Loucy (cell line): Measurements from ENCODE around the gene ABCA1.

Source experiments
- H2AFZ ChIP-seq: fragments of 200-600 bp; sonication (generic); 2 replicates; pipeline ENCODE4 v1.6.0; 2016; ENCODE audit warnings: antibody characterized with exemption, mild to moderate bottlenecking, low read length, moderate library complexity
- H3F3A ChIP-seq: fragments of 200-600 bp; 2 replicates; pipeline ENCODE4 v1.6.0; 2016; ENCODE audit warnings: antibody characterized with exemption, low read depth, mild to moderate bottlenecking
- H3K27me3 ChIP-seq: fragments of 200-600 bp; sonication (generic); 2 replicates; pipeline ENCODE4 v1.6.1; 2014; ENCODE audit warnings: low read length, mild to moderate bottlenecking; ENCODE audit not compliant: insufficient read depth, poor library complexity, severe bottlenecking
- H3K36me3 ChIP-seq: fragments of 200-600 bp; sonication (generic); 2 replicates; pipeline ENCODE4 v1.6.1; 2016; ENCODE audit warnings: low read length; ENCODE audit not compliant: insufficient read depth
- H3K4me1 ChIP-seq: fragments of 200-600 bp; sonication (generic); 2 replicates; pipeline ENCODE4 v1.5.1; 2014; ENCODE audit warnings: low read length, mild to moderate bottlenecking; ENCODE audit not compliant: insufficient read depth, poor library complexity, severe bottlenecking
- H3K4me2 ChIP-seq: fragments of 200-600 bp; sonication (generic); 2 replicates; pipeline ENCODE4 v1.6.0; 2014; ENCODE audit warnings: antibody characterized with exemption, low read length, low read depth, mild to moderate bottlenecking; ENCODE audit not compliant: poor library complexity, severe bottlenecking
- H3K4me3 ChIP-seq: fragments of 200-600 bp; sonication (generic); 2 replicates; pipeline ENCODE4 v1.5.1; 2014; ENCODE audit warnings: low read length, mild to moderate bottlenecking, mixed read lengths; ENCODE audit not compliant: poor library complexity, severe bottlenecking
- H3K79me2 ChIP-seq: fragments of 200-600 bp; sonication (generic); 2 replicates; pipeline ENCODE4 v1.6.1; 2014; ENCODE audit warnings: low read length; ENCODE audit not compliant: insufficient read depth
- H3K9ac ChIP-seq: fragments of 200-600 bp; sonication (generic); 2 replicates; pipeline ENCODE4 v1.6.0; 2014; ENCODE audit warnings: mild to moderate bottlenecking, low read depth, low read length, moderate library complexity; ENCODE audit not compliant: poor library complexity, severe bottlenecking
- H3K9me2 ChIP-seq: fragments of 200-600 bp; sonication (generic); replicated peaks from 2 replicates; pipeline ENCODE4 v1.6.1; 2016; ENCODE audit warnings: low read depth, low read length, mixed read lengths
- H3K9me3 ChIP-seq: fragments of 200-600 bp; sonication (generic); 2 replicates; pipeline ENCODE4 v1.6.1; 2014; ENCODE audit warnings: mild to moderate bottlenecking, antibody characterized with exemption, low read length, low read depth; ENCODE audit not compliant: insufficient read depth
- H4K20me1 ChIP-seq: fragments of 200-600 bp; sonication (generic); 2 replicates; pipeline ENCODE4 v1.6.0; 2014; ENCODE audit warnings: antibody characterized with exemption, low read length, mild to moderate bottlenecking; ENCODE audit not compliant: insufficient read depth, poor library complexity, severe bottlenecking
- EZH2phosphoT487 ChIP-seq: fragments of 200-600 bp; IDR thresholded peaks from 2 replicates; pipeline ENCODE4 v1.6.1; 2018; ENCODE audit warnings: antibody characterized with exemption, mild to moderate bottlenecking, moderate library complexity, borderline replicate concordance
- TF ChIP-seq, protein P1 (sequence below): fragments of 200-600 bp; sonication (generic); conservative IDR thresholded peaks from 2 replicates; pipeline ENCODE4 v1.5.1; 2014; ENCODE audit warnings: mild to moderate bottlenecking, antibody characterized with exemption, low read length

ABCA1 gene

DNA sequence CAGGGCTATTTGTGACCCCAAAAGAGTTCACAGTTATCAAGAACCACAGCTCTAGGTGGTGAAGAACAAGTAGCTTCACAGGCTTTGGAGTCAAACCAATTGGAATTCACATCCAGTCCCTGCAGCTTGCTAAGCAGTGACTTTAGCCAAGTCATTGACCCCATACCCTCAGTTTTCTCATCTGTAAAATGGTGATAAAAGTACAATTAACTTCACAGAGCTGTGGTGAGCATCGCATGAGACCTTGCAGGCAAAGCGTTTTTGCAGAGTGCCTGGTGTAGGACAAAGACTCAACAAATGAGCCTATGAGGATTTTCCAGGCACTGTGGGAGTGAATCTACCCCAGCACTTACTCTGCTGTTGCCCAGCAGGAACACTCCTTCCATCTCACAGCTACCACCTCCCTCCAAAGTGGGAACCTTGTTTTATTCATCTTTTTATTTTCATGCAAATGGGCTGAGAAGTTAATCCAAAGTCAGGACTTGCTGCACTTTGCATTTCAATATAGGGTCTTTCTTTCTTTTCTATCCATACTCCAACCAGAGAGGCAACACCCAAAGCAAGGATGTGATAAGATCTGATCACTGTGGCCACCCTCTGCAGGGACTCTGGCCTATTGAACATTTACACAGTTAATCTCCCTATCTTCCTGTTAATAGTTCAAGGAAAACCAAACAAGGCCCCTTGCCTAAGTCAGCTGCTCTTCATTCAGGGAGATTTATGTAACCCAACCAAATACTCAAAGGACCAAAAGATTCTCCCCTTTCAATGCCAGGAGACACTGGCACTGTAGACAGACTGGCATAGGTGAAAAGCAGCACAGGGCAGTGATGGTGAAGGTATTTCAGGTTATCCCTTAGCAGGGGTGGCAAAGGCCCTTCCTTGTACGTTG, 41.9 kb downstream of the ABCA1 start:
- Histone ChIP-seq H2AFZ (no peak overlapping the region), H3F3A (no peaks in the 10 kb centered on the region), H3K79me2 (no peaks in the 10 kb centered on the region), H3K9me3 (no peaks in the 10 kb centered on the region), H3K9me2 (no peaks in the 10 kb centered on the region), H3K4me1 (no peaks in the 10 kb centered on the region), H3K36me3 (no peaks in the 10 kb centered on the region), H3K27me3 (no peaks in the 10 kb centered on the region), H3K4me2 (no peak overlapping the region), H4K20me1 (no peaks in the 10 kb centered on the region), H3K4me3 (no peak overlapping the region), H3K9ac (no peak overlapping the region)
- TF ChIP-seq EZH2phosphoT487: no peak
- TF ChIP-seq, protein P1, sequence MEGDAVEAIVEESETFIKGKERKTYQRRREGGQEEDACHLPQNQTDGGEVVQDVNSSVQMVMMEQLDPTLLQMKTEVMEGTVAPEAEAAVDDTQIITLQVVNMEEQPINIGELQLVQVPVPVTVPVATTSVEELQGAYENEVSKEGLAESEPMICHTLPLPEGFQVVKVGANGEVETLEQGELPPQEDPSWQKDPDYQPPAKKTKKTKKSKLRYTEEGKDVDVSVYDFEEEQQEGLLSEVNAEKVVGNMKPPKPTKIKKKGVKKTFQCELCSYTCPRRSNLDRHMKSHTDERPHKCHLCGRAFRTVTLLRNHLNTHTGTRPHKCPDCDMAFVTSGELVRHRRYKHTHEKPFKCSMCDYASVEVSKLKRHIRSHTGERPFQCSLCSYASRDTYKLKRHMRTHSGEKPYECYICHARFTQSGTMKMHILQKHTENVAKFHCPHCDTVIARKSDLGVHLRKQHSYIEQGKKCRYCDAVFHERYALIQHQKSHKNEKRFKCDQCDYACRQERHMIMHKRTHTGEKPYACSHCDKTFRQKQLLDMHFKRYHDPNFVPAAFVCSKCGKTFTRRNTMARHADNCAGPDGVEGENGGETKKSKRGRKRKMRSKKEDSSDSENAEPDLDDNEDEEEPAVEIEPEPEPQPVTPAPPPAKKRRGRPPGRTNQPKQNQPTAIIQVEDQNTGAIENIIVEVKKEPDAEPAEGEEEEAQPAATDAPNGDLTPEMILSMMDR: no peak

GRCh38 chr9:104883169-104883568, 44.8 kb downstream of the ABCA1 start:
- no peak overlapping the region for H3K4me2 ChIP-seq
- no peaks in the 10 kb centered on the region for H3K27me3 ChIP-seq
- H2AFZ ChIP-seq: no peak overlapping the region
- H3K4me3 ChIP-seq: no peak overlapping the region
- no peaks in the 10 kb centered on the region for H3F3A ChIP-seq
- TF ChIP-seq, protein P1: no peak
- no peak for TF ChIP-seq EZH2phosphoT487
- no peaks in the 10 kb centered on the region for H3K9me3 ChIP-seq
- H3K9me2 ChIP-seq: no peaks in the 10 kb centered on the region
- no peaks in the 10 kb centered on the region for H3K36me3 ChIP-seq
- no peaks in the 10 kb centered on the region for H4K20me1 ChIP-seq
- H3K79me2 ChIP-seq: no peaks in the 10 kb centered on the region
- H3K4me1 ChIP-seq: no peaks in the 10 kb centered on the region
- H3K9ac ChIP-seq: no peak overlapping the region

DNA sequence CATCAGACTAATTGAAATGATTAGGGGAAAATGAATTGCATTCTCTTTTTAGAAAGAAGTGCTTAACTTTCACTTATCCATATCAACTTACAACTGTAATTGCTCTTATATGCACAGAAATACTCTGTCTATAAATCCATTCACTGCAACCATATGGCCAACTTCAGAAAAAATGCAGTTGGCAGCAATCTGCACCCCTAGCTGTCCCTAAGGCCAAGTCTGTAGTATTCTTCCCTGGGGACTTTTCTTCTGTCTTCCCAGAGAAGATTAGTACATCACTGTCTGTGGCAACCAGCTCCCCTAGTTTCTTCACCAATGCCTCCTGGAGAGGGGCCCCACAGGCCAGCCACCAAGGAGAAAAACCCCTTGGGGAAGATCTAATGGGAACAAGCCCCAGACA, 45.4 kb downstream of the ABCA1 start:
- no peaks in the 10 kb centered on the region for H4K20me1 ChIP-seq
- no peaks in the 10 kb centered on the region for H3K36me3 ChIP-seq
- no peak overlapping the region for H3K4me3 ChIP-seq
- H3K27me3 ChIP-seq: no peaks in the 10 kb centered on the region
- H3K4me2 ChIP-seq: no peak overlapping the region
- H3K9me2 ChIP-seq: no peaks in the 10 kb centered on the region
- H2AFZ ChIP-seq: no peak overlapping the region
- no peaks in the 10 kb centered on the region for H3K4me1 ChIP-seq
- TF ChIP-seq EZH2phosphoT487: no peak
- TF ChIP-seq, protein P1: no peak
- no peaks in the 10 kb centered on the region for H3K9me3 ChIP-seq
- no peaks in the 10 kb centered on the region for H3K79me2 ChIP-seq
- H3F3A ChIP-seq: no peaks in the 10 kb centered on the region
- H3K9ac ChIP-seq: no peak overlapping the region
